Measurements from ENCODE around the gene ALKBH7. TPM values are rescaled to one million over a fixed set of nuclear protein-coding genes. Genes with fewer than 3 reads are reported as not detected.

ALKBH7 gene
- 66.8 TPM for total RNA-seq (ENCODE audit: unreplicated experiment)
- long read RNA-seq, transcript ALKBH7-201 (4 exons, 1,332 nt) = major isoform, 74 of 80 reads
- long read RNA-seq, partial matches to known transcripts = 2 of 80 reads
- long read RNA-seq, other reads (novel, unspliced or antisense) = 2 of 80 reads

- Mint-ChIP-seq H3K4me1 (ENCODE audit: unreplicated experiment) (peaks cover 8% of the 10 kb centered on the region), H3K27ac (ENCODE audit: unreplicated experiment) (peak within 1 kb of the TSS; percentile 90), H3K9me3 (ENCODE audit: unreplicated experiment) (no peaks in the 10 kb centered on the region), H3K27me3 (ENCODE audit: unreplicated experiment) (peaks cover 15% of the 10 kb centered on the region), H3K36me3 (ENCODE audit: low read depth, unreplicated experiment) (peaks cover 15% of the 10 kb centered on the region), H3K4me3 (ENCODE audit: unreplicated experiment) (peak within 1 kb of the TSS; percentile 89)
- peak; percentile 89 for DNase-seq (ENCODE audit: low spot score)
- no peak for TF ChIP-seq CTCF (IDR thresholded peaks at IDR 0.05; ENCODE audit: unreplicated experiment)
Measured at GRCh38 chr19:6372594-6373095, at the start of gene ALKBH7. TSS of gene ALKBH7 (plus strand) at chr19:6372794. CDS start at chr19:6372821, 27 bp downstream.

- Mint-ChIP-seq H3K4me3 (ENCODE audit: unreplicated experiment) (no peak overlapping the region), H3K27me3 (ENCODE audit: unreplicated experiment) (peaks cover 11% of the 10 kb centered on the region), H3K9me3 (ENCODE audit: unreplicated experiment) (peaks cover 16% of the 10 kb centered on the region), H3K27ac (ENCODE audit: unreplicated experiment) (no peak overlapping the region), H3K4me1 (ENCODE audit: unreplicated experiment) (no peaks in the 10 kb centered on the region), H3K36me3 (ENCODE audit: low read depth, unreplicated experiment) (peaks cover 8% of the 10 kb centered on the region)
- DNase-seq (ENCODE audit: low spot score) = no peak
- TF ChIP-seq CTCF (IDR thresholded peaks at IDR 0.05; ENCODE audit: unreplicated experiment) = no peak
Measured at GRCh38 chr19:6324757-6325156, 47.8 kb upstream of the ALKBH7 start.

GRCh38 chr19:6325614-6326013 is 47.0 kb upstream of the ALKBH7 start:
- Mint-ChIP-seq H3K36me3 (ENCODE audit: low read depth, unreplicated experiment) (peaks cover 8% of the 10 kb centered on the region), H3K27me3 (ENCODE audit: unreplicated experiment) (peaks cover 11% of the 10 kb centered on the region), H3K9me3 (ENCODE audit: unreplicated experiment) (peaks cover 16% of the 10 kb centered on the region), H3K4me3 (ENCODE audit: unreplicated experiment) (no peak overlapping the region), H3K4me1 (ENCODE audit: unreplicated experiment) (no peaks in the 10 kb centered on the region), H3K27ac (ENCODE audit: unreplicated experiment) (no peak overlapping the region)
- DNase-seq (ENCODE audit: low spot score) = no peak
- no peak for TF ChIP-seq CTCF (IDR thresholded peaks at IDR 0.05; ENCODE audit: unreplicated experiment)

- Mint-ChIP-seq H3K9me3 (ENCODE audit: unreplicated experiment) (peaks cover 16% of the 10 kb centered on the region), H3K4me3 (ENCODE audit: unreplicated experiment) (no peak overlapping the region), H3K27ac (ENCODE audit: unreplicated experiment) (no peak overlapping the region), H3K36me3 (ENCODE audit: low read depth, unreplicated experiment) (peaks cover 8% of the 10 kb centered on the region), H3K27me3 (ENCODE audit: unreplicated experiment) (peaks cover 11% of the 10 kb centered on the region), H3K4me1 (ENCODE audit: unreplicated experiment) (no peaks in the 10 kb centered on the region)
- TF ChIP-seq CTCF (IDR thresholded peaks at IDR 0.05; ENCODE audit: unreplicated experiment) = no peak
- no peak for DNase-seq (ENCODE audit: low spot score)
Measured at GRCh38 chr19:6326815-6327214, 45.8 kb upstream of the ALKBH7 start.

- Mint-ChIP-seq H3K4me3 (ENCODE audit: unreplicated experiment) (no peak within 1 kb of the TSS), H3K36me3 (ENCODE audit: low read depth, unreplicated experiment) (no peaks in the 10 kb centered on the region), H3K27me3 (ENCODE audit: unreplicated experiment) (no peaks in the 10 kb centered on the region), H3K9me3 (ENCODE audit: unreplicated experiment) (no peaks in the 10 kb centered on the region), H3K27ac (ENCODE audit: unreplicated experiment) (no peak within 1 kb of the TSS), H3K4me1 (ENCODE audit: unreplicated experiment) (no peaks in the 10 kb centered on the region)
- TF ChIP-seq CTCF (IDR thresholded peaks at IDR 0.05; ENCODE audit: unreplicated experiment) = no peak
- DNase-seq (ENCODE audit: low spot score) = no peak
Measured at GRCh38 chr19:6333439-6333838, 39.2 kb upstream of the ALKBH7 start, which contains the start of gene ACER1. TSS of gene ACER1 (minus strand) at chr19:6333612. CDS start at chr19:6333551, 61 bp downstream.

Measured in endothelial cell (in vitro differentiated cells).